GM18502 (cell line): ENCODE measurements around the gene MLPH.
A peak's percentile ranks its signal among the peaks of the same experiment; 100 is the strongest.

Experiments used
- ATAC-seq: cut with Tn5 transposase; IDR thresholded peaks from one replicate; pipeline ENCODE4 v1.9.1; 2021; ENCODE audit warnings: mild to moderate bottlenecking; ENCODE audit not compliant: unreplicated experiment, poor library complexity

MLPH gene

DNA sequence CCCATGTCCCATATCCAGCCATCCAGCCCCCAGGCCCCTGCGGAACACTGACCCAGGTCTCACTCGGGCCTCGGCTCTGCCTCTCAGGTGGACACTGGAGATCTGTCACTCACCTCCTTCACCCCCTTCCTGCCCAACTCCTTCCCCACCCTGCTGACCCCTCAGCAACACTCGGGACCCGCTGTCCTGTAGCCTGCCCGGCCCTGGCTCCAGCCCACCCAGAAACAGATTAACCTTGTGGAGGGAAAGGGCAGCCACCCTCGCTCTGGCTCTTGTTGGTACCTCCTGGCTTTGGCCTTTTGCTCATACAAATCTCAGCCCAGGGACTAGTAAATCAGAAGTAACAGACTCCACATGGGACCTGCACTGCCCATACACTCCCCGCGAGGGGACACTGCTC is 49.6 kb downstream of the MLPH start:
- no peak for ATAC-seq

DNA sequence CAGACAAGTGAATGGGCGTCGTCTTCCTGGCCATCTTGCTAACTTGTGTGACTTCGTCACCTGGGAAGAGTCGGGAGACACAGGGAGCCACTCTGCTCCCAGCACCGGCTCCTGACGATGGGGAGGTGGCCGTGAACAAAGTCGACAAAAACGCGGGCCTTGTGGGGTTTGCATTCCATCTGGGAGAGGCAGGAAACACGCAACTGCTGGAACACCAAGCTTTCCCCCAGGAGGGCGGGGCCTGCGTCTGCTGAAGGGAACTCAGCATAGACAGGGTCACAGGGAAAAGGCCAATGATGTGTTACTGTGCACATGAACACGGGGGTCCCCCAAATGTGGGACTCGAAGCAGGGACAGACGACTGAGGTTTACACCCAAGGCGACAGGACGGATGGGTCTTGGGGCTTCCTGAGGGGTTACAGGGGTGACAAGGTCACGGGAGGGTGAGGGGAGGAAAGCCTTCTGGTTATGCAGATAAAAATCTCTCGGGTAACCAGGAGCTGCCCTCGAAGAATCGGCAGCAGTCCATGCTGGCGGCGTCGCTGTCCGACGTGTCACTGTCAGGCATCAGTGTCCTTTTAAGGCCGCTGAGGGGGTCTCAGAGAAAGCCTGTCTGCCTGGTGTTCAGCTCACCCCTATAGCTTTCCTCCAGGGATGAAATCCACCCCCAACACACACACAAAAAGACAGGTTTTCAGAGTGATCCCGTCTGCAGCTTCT is 51.1 kb downstream of the MLPH start:
- no peak for ATAC-seq

DNA sequence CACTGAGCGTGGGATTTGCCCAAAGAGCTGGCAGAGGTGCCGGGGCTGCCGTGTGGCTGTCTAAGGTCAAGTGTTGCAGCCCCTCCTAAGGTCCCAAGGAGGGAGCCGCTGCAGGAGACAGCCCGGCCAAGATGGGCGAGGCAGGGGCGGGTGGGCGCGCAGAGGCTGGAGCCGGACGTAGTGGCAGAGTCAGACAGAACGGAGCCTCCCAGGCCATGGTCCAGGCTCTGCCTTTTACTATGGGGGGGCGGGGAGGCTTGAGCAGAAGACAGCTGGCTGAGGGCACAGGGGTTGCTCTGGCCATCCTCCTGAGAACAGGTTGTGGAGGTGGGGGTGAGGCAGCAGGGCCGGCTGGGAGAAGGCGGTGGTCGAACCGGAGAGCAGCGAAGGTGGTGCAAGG is 51.9 kb downstream of the MLPH start:
- ATAC-seq = no peak

DNA sequence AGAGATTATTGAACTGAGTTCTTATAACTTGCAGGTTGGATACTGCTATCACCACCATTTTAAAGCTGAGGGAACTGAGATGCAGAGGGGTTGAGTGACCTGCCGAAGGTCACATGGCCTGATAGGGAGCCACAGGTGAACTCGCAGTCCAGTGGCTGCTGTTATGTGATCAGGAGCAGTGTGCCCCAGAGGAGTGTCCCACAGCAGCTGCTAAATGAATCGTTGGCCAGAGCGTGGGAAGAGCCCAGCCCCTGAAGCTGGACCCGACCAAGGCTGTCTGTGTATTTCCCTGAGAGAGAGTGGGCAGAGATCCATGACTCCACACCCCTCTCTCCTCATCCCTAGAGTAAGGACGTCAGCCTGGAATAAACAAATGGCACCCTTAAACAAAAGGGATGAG is 52.6 kb downstream of the MLPH start:
- ATAC-seq = no peak

DNA sequence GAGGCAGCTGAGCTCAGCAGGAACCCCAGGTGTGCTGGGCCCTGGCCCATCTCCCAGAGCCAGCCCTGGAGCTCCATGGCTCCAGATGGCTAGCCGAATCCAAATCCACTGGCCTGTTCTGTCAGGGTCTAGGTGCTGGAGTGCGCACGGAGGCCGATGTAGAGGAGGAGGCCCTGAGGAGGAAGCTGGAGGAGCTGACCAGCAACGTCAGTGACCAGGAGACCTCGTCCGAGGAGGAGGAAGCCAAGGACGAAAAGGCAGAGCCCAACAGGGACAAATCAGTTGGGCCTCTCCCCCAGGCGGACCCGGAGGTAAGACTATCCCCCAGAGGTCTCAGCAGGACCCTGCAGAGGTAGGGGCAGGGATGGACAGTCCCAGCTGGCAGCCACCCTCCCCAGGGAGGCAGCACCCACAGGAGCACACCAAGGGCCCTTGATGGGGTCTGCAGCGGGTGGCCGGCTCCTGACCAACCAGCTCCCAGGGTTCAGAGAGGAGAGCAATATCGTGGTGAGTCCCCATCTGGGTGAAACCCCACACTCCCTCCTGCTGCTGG is 53.2 kb downstream of the MLPH start:
- ATAC-seq = no peak

DNA sequence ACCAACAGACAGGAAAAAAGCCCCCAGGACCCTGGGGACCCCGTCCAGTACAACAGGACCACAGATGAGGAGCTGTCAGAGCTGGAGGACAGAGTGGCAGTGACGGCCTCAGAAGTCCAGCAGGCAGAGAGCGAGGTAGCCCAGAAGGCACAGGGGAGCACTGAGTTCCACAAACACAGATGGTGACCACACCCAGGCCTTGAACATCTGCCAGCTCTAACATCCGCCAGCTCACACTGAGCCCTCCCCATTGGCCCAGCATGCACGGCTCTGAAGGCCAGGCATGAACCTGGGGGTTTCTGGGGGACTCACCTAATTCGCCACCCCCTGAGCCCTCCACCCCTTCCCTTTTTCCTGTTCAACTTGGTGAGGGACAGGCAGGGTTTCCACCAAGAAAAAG is 53.8 kb downstream of the MLPH start:
- no peak for ATAC-seq

DNA sequence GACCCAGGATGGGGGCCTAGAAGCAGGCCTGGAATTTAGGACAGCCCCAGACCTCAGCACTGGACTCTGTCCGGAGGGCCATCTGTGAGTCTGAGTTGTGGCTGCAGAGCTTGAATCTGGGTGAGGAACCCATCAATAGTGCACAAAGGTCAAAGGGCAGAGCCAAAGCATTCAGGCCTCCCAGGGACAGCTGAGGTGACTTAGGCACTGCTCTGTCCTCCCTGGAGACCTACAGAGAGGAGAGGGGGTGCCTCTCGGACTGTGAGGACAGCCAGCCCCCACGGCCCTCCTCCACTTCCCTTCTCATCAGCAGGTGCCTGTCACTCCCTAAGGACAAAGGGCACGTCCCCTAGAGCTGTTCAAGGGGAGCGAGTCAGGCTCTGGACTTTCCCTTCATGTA is 54.2 kb downstream of the MLPH start:
- ATAC-seq = no peak

DNA sequence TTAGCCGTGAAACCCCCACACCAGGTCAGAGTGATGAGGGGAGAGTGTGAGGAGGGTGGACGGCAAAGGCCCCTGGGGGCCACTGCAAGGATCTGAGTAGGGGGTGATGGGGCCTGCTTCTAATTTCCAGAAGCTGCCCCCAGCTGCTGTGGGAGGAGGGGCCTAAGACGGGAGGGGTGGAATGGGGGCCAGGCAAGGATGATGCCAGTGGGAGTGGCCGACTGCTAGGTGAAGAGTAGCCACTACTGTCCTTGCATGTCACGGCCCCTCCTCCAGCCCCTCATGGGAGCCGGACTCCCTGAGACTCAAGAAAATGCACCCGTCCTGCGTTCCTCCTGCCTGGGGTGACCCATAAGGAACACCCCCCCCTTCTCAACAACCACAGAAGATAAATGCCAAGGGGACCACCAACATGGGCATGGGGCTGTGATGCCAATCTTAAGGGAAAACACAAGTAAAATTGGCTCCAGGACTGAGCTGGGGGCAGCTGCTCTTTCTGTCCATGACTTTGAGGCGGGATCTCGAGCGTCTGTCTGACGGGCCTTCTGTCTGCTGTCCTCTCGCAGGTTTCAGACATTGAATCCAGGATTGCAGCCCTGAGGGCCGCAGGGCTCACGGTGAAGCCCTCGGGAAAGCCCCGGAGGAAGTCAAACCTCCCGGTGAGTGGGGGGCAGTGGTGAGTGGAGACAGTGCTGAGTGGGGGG is 55.1 kb downstream of the MLPH start:
- ATAC-seq = no peak

DNA sequence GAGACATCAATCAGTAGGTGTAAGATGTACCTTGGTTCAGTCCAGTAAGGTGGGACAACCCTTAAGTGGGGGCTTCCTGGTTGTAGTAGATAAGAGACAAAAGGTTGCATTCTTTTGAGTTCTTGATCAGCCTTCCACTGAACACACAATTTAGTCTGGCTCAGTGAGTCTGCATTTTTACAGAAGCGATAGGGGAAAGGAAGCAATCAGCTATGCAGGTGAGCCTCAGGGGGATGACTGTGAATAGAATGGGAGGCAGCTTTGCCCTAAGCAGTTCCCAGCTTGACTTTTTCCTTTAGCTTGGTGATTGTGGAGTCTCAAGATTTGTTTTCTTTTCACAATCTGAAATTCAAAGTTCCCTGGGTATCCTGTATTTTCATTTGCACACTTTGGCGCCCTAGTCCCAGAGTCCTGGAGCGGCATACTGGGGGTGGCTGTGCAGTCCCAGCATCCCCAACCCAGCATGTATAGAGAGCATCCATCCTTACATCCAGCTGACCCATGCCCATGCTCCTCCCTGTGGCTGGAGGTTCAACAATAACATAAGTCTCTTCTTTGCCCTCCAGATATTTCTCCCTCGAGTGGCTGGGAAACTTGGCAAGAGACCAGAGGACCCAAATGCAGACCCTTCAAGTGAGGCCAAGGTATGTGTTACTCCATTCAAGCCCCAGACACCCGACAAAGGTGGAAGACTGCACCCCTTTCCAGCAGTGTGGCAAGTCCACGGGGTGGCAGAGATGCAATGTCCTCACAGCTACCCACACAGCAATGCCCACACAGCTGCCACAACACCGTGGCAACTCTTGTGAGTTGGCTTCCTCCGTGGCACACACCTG is 59.2 kb downstream of the MLPH start:
- ATAC-seq = no peak

DNA sequence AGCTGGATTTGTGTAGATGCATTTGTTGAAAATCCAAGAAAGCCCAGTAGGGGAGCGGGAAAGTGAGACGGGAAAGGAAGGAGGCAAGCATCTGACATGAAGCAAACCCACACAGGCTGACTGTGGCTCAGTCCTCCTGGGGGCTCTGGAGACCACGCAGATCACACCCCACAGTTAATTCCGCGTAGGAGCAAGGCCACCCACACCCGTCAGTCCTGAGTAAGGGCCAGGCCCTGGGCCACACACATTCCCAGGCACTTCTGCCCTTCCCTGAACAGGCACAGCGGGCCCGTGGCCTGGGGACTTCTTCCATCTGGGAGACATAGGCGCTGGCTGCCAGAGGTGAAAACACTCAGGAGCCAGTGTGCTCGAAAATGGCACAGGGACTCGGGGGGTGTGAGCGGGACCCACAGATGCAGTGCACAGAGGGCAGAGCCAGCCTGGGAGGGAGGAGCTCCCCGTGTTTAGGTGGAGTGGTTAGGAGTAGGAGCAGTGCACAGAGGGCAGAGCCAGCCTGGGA is 59.9 kb downstream of the MLPH start:
- no peak for ATAC-seq

DNA sequence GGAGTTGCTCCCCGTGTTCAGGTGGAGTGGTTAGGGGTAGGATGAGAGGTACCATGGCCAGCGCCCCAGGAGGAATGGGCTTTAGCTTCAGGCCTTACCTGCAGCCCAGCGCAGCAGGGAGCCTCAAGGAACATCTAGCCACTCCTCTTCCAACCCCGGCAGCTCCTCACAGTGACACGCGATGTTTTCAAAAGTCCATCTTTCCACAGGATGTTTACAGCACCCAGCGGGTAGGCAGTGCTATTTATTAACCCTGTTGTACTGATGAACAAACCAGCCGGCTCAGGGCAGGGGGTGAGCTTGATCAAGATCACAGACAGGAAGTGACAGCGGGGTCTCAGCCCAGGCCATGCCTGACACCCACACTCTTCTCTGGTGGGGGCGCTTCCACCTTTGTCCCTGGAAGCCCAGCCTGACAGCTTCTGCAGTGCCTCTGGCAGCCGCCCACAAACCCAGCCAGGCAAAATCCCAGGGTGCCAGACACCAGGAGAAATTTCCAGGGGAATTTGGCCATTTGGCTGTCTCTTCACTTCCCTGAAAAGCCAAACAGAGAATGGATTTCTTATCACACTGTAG is 60.9 kb downstream of the MLPH start:
- ATAC-seq = no peak

DNA sequence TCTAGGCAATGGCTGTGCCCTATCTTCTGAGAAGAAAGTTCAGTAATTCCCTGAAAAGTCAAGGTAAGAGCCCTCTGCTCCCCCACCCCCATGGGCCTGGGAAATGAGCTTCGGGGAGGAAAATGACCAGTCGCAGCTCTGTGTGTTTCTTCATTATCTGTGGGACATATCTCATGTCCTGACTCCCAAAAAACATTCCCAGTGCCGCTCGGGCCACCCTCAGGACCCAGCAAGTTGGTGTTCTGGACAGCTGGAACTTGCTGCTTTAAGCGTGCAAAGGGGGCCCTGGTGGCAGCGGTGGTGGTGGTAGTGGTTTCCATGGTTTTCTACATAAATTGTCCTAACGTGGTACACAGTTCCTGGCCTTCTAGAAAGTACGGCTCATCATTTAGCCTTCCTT is 62.2 kb downstream of the MLPH start:
- no peak for ATAC-seq

DNA sequence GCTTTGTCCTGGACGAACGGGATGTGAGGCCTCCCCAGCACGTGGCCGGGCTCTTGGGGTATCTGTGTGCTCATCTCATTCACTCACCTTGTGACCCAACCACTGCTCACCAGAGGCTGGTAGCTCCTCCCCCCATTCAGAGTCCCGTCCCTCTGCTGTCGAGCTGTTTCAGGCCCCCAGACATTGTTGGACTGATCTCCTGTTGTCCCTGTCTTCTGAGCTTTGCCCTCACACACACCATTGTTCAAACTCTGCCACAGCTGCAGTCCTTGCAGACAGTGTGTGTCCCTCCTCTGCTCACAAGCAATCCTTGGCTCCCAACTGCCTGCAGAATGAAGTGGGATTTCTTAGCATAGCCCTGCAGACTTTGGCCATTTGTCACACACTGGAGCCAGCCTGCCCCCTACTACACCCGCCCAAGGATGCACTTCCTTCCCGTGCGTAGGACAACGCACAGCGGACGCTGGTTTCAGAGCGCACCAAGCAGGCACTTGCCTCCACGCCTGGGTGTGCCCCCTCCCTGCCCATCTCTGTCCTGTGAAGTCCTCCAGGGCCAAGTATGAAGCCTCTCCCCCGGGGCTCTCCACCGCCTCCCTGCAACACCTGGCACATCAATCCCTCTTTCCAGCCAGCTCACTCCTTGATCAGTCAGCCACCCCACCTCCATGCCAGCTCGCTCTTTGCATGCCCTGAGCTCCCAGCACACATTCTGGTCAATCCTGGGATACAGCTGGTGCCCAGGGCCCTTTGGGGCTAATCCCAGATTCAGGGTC is 62.8 kb downstream of the MLPH start:
- ATAC-seq = no peak

DNA sequence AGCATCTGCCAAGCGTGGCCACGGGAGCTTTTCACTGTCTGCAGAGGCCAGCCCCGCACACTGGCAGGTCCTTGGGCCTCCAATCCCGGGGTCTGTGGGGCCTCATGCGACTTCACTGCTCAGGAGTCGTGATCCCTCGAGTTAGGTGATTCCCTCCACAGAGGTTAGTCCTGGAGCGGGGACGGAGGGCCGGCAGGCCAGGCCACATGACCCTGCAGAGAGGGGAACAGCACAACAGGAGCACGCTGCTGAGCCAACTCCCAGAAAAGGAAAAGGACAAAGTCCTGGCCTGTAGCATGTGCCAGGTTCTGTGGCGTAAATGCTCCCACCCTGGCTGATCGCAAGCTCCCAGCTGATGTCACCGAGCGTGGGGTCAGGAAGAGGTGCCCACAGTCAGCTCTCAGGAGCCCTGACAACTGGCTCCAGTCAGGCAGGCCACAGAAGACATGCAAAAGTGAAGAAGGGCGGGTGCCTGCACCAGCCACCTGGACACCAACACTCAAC is 64.1 kb downstream of the MLPH start:
- ATAC-seq = no peak

DNA sequence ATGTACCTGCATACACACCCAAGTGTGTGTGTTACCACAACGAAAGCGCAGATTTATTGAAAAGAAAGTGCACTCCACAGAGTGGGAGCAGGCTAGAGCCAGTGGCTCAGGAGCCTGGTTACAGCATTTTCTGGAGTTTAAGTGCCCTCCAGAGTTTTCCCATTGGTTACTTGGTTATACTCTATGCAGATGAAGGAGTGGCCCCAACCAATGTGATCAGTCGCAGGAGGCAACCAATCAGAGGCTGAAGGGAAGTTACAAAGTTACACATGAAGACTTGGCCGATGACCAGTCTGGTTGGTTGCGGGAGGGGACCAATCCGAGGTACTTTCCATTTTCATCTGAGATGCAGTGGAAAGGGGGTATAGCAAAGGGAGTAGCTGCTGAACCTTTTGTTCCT is 65.9 kb downstream of the MLPH start:
- no peak for ATAC-seq

DNA sequence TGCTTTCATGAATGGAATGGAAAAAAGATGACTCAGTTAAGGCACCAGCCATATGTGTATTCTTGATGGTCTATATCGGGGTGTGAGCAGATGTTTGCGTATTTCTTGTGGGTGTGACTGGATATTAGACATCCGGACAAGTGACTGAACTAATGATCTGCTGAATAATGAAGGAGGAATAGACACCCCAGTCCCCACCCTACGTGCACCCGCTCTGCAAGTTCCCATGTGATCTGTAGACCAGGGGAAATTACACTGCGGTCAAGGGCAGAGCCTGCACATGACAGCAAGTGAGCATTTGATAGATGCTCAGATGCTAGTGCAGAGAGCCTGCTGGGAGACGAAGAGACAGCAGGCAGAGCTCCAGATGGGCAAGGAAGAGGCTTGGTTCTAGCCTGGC is 66.9 kb downstream of the MLPH start:
- ATAC-seq = no peak

DNA sequence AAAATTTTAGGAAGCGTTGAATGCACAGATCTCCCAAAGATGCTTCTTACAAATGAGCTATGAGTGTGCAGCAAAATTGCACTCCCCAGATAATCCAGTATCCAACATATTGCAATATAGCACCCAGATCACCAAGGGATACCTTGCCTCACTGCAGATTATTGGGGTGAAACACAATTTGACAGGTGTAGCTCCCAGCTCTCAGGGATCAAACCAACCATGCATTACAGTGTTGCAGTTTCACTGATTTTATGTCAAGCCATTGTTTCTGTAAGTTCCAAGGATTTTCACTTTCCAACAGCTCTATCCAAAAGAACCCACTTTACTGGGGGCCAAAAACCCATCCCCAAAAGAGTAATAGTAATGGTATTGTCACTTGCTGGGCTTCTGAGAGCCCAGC is 68.5 kb downstream of the MLPH start:
- ATAC-seq = no peak

DNA sequence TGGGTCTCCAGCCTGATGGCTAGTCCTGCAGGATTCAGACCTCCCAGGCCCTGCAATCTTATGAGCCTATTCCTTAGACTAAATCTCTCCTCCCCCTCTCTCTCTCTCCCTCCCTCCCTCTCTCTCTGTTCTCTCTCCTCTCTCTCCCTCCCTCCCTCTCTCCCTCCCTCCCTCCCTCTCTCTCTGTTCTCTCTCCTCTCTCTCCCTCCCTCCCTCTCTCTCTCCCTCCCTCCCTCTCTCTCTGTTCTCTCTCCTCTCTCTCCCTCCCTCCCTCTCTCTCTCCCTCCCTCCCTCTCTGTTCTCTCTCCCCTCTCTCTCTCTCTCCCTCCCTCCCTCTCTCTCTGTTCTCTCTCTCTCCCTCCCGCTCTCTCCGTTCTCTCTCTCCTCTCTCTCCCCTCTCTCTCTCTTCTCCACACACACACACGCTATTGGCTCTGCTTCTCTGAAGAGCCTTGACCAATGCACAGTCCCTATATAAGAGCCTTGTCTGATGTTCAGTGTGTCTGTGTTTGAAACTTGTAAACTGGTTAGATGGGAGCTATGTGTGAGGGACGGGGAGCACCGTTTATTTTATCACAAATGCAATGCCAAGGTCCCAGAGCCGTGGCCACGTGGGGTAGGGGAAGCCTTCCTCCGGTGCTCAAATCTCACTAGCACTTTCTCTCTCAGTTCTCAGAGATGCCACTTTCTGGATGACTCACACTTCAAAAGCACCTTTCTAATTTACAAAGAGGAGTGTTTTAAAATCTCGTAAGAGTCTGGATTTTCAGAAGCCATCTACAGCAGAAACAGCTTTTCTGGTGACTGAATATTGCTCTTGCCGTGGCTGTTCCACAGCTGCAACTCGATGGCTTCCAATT is 70.0 kb downstream of the MLPH start:
- peak; percentile 93 for ATAC-seq

DNA sequence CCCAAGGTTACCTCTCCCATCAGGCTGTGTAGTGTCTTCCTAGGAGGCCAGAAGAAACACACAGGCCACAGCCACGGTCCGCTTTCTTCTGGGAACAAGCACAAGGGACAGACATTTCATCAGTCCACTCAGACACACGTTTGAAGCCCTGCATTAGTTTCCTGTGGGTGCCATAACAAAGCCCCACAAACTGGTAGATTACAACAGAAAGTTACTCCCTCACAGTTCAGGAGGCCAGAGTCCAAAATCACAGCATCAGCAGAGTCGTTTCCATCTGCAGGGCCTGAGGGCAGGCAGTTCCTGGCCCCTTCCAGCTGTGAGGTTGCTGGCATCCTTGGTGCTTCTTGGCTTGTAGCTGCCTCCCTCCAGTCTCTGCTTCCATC is 70.6 kb downstream of the MLPH start:
- peak; percentile 30 for ATAC-seq
